ENCODE data around the gene TLR10. TPM values are rescaled to one million over a fixed set of nuclear protein-coding genes. Genes with fewer than 3 reads are reported as not detected.
A peak's percentile ranks its signal among the peaks of the same experiment; 100 is the strongest.

The TLR10 gene
- total and polyA plus RNA-seq, 2 of the 13 experiments (the other 11 are each of a cell fraction or from before 2014, with no cell fraction given), result not detected

DNA sequence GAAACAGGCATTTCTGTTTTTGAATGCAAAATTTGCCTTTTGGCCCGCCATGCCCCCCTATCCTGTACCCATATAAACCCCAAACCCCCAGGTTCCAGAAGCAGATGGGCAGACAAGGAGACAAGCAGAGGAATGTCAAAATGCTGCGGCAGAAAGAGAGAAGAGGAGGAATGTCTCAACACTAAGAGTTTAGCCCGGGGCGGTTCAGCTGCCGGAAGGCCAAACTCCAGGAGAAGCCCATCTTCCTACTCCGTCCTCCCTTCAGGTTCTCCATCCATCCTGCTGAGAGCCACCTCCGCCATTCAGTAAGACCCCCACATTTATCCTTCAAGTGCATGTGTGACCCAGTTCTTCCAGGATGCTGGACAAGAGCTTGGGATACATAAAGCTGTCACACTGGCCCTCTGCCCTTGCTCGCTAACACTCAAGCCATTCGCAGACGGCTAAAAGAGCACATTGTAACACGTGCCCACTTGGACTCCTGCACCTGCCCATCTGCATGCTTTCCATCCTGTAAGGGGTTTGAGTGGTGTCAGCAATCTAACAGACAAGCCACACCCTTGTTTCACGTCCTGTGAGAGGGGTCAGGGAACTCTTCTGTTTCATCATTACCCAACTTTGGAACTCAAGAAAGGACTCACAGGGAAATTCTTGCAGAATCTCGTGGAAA is 31.3 kb downstream of the TLR10 start:
- Histone ChIP-seq H4K20me1 (ENCODE audit: insufficient read depth, low read length) (no peaks in the 10 kb centered on the region), H3K4me1 (ENCODE audit: insufficient read depth, low read length) (peaks cover 27% of the 10 kb centered on the region), H3K9me3 (ENCODE audit: low read length) (peaks cover 16% of the 10 kb centered on the region), H3K36me3 (replicated peaks in 1 of 2; ENCODE audit: control insufficient read depth in 1 of 2, insufficient read depth in 2 of 2, low read length in 2 of 2) (no peaks in the 10 kb centered on the region), H3K4me3 (replicated peaks in 1 of 3; ENCODE audit: insufficient read depth in 1 of 3, low read depth in 2 of 3, low read length in 3 of 3) (no peak overlapping the region), H3K27ac (ENCODE audit: extremely low read length, insufficient read depth, low read length) (no peak overlapping the region), H3K4me2 (ENCODE audit: low read depth, low read length) (no peak overlapping the region), H3K79me2 (ENCODE audit: insufficient read depth, low read length) (no peaks in the 10 kb centered on the region), H2AFZ (ENCODE audit: low read length) (no peak overlapping the region), H3K9ac (ENCODE audit: insufficient read depth, low read depth, low read length) (no peak overlapping the region), H3K27me3 (ENCODE audit: control insufficient read depth in 1 of 2, insufficient read depth in 2 of 2, low read length in 2 of 2) (no peaks in the 10 kb centered on the region)
- 39% methylated on average over 13 of the region's 13 CpGs for WGBS (ENCODE audit: low lambda C conversion rate)
- POLR2A ChIA-PET, result no interaction called here
- no TSS peak for BruUV-seq (replicated peaks)
- DNase-seq (ENCODE audit: low spot score) (no peak), FAIRE-seq (no peak), ATAC-seq (no peak)
- TF ChIP-seq BHLHE40 (IDR thresholded peaks at IDR 0.05; ENCODE audit: low read length) (peak; percentile 72), JUNB (CRISPR knock-in tag; IDR thresholded peaks at IDR 0.05; ENCODE audit: borderline replicate concordance) (0 out of 2 replicates have a peak, but pooled peaks have one; percentile 14), ZNF30 (CRISPR knock-in tag; IDR thresholded peaks at IDR 0.05) (no peak), CEBPG (CRISPR knock-in tag; IDR thresholded peaks at IDR 0.05) (no peak), SALL1 (CRISPR knock-in tag; IDR thresholded peaks at IDR 0.05) (0 out of 2 replicates have a peak, but pooled peaks have one; percentile 34), ZNF264 (CRISPR knock-in tag; IDR thresholded peaks at IDR 0.05) (no peak), SNAPC2 (CRISPR knock-in tag; IDR thresholded peaks at IDR 0.05) (no peak), ZNF530 (CRISPR knock-in tag; IDR thresholded peaks at IDR 0.05; ENCODE audit: low read depth) (no peak)
- TF ChIP-seq, protein P1, sequence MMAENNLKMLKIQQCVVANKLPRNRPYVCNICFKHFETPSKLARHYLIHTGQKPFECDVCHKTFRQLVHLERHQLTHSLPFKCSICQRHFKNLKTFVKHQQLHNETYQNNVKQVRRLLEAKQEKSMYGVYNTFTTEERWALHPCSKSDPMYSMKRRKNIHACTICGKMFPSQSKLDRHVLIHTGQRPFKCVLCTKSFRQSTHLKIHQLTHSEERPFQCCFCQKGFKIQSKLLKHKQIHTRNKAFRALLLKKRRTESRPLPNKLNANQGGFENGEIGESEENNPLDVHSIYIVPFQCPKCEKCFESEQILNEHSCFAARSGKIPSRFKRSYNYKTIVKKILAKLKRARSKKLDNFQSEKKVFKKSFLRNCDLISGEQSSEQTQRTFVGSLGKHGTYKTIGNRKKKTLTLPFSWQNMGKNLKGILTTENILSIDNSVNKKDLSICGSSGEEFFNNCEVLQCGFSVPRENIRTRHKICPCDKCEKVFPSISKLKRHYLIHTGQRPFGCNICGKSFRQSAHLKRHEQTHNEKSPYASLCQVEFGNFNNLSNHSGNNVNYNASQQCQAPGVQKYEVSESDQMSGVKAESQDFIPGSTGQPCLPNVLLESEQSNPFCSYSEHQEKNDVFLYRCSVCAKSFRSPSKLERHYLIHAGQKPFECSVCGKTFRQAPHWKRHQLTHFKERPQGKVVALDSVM (CRISPR knock-in tag; IDR thresholded peaks at IDR 0.05), result no peak
- TF ChIP-seq, protein P2, sequence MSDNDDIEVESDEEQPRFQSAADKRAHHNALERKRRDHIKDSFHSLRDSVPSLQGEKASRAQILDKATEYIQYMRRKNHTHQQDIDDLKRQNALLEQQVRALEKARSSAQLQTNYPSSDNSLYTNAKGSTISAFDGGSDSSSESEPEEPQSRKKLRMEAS (IDR thresholded peaks at IDR 0.05), result peak; percentile 46; the same call in 1 of the 2 replicates
- TF ChIP-seq, protein P3, sequence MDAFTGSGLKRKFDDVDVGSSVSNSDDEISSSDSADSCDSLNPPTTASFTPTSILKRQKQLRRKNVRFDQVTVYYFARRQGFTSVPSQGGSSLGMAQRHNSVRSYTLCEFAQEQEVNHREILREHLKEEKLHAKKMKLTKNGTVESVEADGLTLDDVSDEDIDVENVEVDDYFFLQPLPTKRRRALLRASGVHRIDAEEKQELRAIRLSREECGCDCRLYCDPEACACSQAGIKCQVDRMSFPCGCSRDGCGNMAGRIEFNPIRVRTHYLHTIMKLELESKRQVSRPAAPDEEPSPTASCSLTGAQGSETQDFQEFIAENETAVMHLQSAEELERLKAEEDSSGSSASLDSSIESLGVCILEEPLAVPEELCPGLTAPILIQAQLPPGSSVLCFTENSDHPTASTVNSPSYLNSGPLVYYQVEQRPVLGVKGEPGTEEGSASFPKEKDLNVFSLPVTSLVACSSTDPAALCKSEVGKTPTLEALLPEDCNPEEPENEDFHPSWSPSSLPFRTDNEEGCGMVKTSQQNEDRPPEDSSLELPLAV (CRISPR knock-in tag; conservative IDR thresholded peaks at IDR 0.05; ENCODE audit: low read depth), result no peak
- in situ Hi-C loops (cut with HindIII; ENCODE audit: extremely low pct_ligation_motif_present, low pct_unique_long_range_greater_than_20kb), result loop anchor here (25.0 kb wide), 1 partner anchor 386 kb away; no protein-coding TSS in a partner anchor
- intact Hi-C loops (cut with micrococcal nuclease; ENCODE audit: unreplicated experiment), result no loop called here
- CTCF ChIA-PET (ENCODE audit: low intra/inter-chr PET ratio, low total read pairs), result no interaction called here
